VCaP (cell line): ENCODE data around the gene LYPD1.

Source experiments
- H3K27ac ChIP-seq: fragments of 450-650 bp; 2 replicates; pipeline ENCODE4 v1.5.1; 2017
- TF ChIP-seq, protein P1 (sequence below): fragments of 450-650 bp; conservative IDR thresholded peaks from 2 replicates; pipeline ENCODE4 v1.5.1; 2017; ENCODE audit warnings: mild to moderate bottlenecking, moderate library complexity

The LYPD1 gene

DNA sequence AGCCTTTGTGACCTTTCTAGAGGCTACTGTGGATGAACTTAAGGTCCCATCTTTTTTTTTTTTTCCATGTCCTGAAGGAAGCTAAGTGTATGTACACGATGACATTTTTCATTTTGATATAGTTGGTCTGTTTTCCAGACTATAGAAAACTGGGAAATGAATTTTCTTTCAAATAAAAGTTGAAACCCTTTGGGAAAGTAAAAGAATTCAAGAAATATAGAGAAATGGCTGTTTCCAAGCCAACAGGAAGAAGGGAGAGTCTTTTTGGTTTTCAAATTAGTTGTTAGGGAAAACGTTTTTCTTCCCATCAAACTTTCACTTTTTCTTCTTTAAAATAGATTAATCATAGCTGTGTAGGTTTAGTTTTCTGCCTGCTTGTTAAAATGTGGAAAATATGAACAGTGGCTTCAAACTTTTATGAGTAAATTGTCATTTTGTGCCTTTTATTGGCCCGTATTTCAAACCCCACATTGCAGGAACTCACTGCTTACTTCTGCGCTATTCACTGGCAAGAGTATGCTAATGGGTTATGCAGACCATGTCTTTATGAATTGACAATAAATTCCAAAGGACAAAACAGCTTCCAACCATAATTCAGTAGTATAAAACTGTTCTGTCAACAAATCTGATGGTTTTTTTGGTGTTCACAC lies 27.7 kb upstream of the LYPD1 start:
- no peak overlapping the region for H3K27ac ChIP-seq
- TF ChIP-seq, protein P1, sequence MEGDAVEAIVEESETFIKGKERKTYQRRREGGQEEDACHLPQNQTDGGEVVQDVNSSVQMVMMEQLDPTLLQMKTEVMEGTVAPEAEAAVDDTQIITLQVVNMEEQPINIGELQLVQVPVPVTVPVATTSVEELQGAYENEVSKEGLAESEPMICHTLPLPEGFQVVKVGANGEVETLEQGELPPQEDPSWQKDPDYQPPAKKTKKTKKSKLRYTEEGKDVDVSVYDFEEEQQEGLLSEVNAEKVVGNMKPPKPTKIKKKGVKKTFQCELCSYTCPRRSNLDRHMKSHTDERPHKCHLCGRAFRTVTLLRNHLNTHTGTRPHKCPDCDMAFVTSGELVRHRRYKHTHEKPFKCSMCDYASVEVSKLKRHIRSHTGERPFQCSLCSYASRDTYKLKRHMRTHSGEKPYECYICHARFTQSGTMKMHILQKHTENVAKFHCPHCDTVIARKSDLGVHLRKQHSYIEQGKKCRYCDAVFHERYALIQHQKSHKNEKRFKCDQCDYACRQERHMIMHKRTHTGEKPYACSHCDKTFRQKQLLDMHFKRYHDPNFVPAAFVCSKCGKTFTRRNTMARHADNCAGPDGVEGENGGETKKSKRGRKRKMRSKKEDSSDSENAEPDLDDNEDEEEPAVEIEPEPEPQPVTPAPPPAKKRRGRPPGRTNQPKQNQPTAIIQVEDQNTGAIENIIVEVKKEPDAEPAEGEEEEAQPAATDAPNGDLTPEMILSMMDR: no peak

DNA sequence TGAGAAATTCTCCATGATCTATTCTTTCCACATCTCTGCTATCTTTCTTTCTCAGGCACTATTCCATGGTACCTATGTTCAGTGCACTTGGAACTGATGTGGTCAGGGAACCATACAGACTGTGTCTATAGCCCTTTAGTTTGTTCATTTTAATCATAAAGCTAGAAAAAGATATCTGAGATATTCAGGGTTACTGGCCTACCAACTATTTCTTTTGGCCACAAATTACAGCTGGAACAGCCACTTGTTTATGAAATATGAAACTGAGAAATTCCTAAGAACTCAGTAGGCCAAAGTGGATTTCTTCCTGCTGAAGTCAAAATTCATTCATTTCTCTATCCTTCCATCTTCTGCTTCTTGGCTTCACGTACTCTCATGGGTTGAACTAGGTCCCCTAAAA lies 22.8 kb upstream of the LYPD1 start:
- no peak overlapping the region for H3K27ac ChIP-seq
- TF ChIP-seq, protein P1: no peak

DNA sequence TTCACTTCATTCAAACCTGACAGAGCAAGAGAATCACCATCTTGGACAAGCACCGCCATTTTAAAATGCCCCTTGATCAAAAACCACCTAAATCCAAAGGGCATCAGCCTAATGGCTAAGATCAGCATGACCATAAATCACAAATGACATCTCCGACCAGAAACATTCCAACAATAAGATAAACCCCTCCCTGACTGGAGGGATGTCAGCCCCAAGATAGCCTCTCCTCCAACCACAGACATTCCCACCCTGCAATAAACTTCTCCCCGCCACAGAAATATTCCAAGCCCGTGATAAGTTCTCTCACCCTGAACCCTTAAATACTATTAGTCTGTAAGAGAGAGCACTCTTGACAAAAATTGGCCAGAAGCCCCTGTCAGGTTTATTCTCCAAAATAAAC lies 21.6 kb upstream of the LYPD1 start:
- H3K27ac ChIP-seq: no peak overlapping the region
- TF ChIP-seq, protein P1: no peak

DNA sequence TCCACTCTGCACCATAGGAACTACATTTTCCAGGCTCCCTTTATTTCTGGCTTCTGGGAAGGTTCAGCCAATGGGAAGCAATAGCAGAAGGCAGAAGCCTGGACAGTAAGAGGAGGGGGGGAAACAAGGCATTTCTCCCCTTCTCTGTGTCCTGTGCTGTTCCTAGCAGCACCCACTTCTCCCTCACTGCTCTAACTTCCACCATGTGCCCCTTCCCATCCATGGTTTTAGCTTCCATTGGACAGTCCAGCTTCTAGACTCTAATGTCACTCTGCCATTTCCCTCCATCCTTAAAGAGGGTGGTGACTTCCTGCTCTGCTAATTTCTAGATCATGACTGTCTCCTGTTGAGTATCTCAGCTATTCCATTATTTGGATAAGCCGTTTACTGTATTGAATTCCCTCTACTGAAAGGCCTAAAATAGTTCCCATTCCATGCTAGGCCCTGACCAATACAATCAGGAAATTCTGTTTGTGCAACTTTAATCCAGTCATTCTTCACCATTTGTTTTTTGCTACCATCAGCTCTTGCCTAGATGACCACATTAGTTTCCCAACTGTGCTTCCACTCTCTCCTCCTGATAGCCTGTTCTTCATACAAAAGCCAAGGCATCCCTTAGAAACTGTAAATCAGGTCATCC lies 20.8 kb upstream of the LYPD1 start:
- H3K27ac ChIP-seq: no peak overlapping the region
- TF ChIP-seq, protein P1: no peak

DNA sequence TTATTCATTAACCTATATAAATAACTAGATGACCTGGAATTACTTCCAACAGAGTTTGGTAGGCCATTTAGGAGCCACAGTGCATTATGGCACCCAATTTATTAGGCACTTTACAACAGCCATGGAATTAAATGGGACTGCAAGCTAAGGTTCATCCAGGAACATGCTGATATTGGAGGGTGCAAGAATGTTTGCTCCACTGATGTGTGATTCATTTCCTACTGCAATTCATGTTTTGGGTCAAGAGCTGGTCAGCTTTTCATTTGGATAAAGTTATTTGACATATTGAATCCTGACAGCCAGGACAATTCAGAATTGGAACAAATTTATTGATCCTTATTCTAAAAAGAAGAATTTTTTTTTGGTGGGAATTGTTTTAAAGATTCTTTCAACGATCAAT lies 11.8 kb upstream of the LYPD1 start:
- TF ChIP-seq, protein P1: no peak
- H3K27ac ChIP-seq: no peak overlapping the region

DNA sequence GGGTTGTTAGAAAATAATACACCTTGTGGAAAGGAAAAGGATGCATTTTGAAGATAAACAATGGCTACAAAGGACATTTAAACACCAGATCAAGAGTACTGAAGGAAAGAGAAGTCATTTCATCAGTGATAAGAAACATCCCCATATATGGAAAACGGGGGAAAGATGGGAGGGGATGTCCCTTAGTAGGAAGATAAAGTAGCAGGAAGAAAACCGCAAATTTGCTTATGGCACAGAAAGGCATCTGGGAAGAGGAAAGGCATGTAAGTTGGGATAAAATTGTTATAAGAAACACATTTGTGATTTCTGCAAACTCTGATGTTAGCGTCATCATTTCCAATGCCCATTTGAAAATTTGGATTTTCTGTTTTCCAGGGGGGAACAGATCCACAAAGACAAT lies 10.5 kb upstream of the LYPD1 start:
- no peak overlapping the region for H3K27ac ChIP-seq
- TF ChIP-seq, protein P1: no peak

DNA sequence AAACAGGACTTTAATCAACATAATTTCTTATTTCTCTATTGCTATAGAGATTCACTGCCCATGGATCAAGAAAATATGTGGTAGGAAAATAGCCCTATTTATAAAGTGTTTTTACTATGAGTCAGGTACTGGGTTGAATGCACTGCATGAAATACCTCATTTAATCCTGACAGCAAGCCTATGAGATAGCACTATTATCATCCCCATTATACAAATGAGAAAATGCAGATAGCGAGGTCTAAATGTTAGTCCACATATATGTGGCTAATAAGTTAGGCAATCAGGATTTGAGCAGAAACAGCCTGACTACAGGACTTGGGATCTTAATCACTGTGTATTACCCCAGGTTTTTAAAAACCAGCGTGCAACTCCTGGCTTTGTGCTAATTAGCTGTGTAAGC lies 8.5 kb upstream of the LYPD1 start:
- H3K27ac ChIP-seq: no peak overlapping the region
- TF ChIP-seq, protein P1: no peak
